HG02759 (cell line): ENCODE measurements around the gene WDR70.
"Not testable (repeated sequence)": the region's sequence is repeated elsewhere in the genome, so short reads cannot be mapped to it uniquely, and the experiment has no call there.

ENCODE experiments used
- ATAC-seq: cut with Tn5 transposase; IDR thresholded peaks from one replicate; pipeline ENCODE4 v1.9.1; 2021; ENCODE audit warnings: mild to moderate bottlenecking, moderate library complexity; ENCODE audit not compliant: unreplicated experiment

Gene WDR70

GRCh38 chr5:37742111-37742510 lies 363.0 kb downstream of the WDR70 start:
- ATAC-seq, result no peak

GRCh38 chr5:37751227-37751626 lies 372.1 kb downstream of the WDR70 start:
- ATAC-seq, result no peak

GRCh38 chr5:37754976-37755375 lies 375.9 kb downstream of the WDR70 start:
- no peak for ATAC-seq

- ATAC-seq, result no peak
Measured at GRCh38 chr5:37755581-37755980, 376.5 kb downstream of the WDR70 start.

GRCh38 chr5:37756248-37756647 lies 377.1 kb downstream of the WDR70 start:
- no peak for ATAC-seq

GRCh38 chr5:37757980-37758582 lies 379.0 kb downstream of the WDR70 start:
- ATAC-seq, result no peak

GRCh38 chr5:37767251-37767650 lies 388.1 kb downstream of the WDR70 start:
- no peak for ATAC-seq

GRCh38 chr5:37767961-37768360 lies 388.8 kb downstream of the WDR70 start:
- ATAC-seq, result no peak

- no peak for ATAC-seq
Measured at GRCh38 chr5:37768371-37768770, 389.3 kb downstream of the WDR70 start.

- no peak for ATAC-seq
Measured at GRCh38 chr5:37769108-37769507, 390.0 kb downstream of the WDR70 start.

- no peak for ATAC-seq
Measured at GRCh38 chr5:37769840-37770239, 390.7 kb downstream of the WDR70 start.

- ATAC-seq, result no peak
Measured at GRCh38 chr5:37770786-37771185, 391.7 kb downstream of the WDR70 start.

- ATAC-seq, result no peak
Measured at GRCh38 chr5:37771203-37771611, 392.1 kb downstream of the WDR70 start.

- no peak for ATAC-seq
Measured at GRCh38 chr5:37771731-37772130, 392.6 kb downstream of the WDR70 start.

GRCh38 chr5:37772255-37772654 lies 393.1 kb downstream of the WDR70 start:
- no peak for ATAC-seq

- ATAC-seq, result no peak
Measured at GRCh38 chr5:37773809-37774208, 394.7 kb downstream of the WDR70 start.

GRCh38 chr5:37774912-37775483 lies 395.9 kb downstream of the WDR70 start:
- ATAC-seq, result no peak

GRCh38 chr5:37776826-37777225 lies 397.7 kb downstream of the WDR70 start:
- ATAC-seq, result no peak

- no peak for ATAC-seq
Measured at GRCh38 chr5:37777432-37778130, 398.5 kb downstream of the WDR70 start.

- not testable (repeated sequence) for ATAC-seq
Measured at GRCh38 chr5:37781409-37781808, 402.3 kb downstream of the WDR70 start.

GRCh38 chr5:37786416-37786815 lies 407.3 kb downstream of the WDR70 start:
- ATAC-seq, result no peak

GRCh38 chr5:37786862-37787519 lies 407.9 kb downstream of the WDR70 start:
- ATAC-seq, result no peak
